NT2/D1 (cell line): ENCODE data around the gene CRAT.

Experiments
- DNase-seq: peaks from one replicate; pipeline ENCODE4 v3.0.0-alpha.2; 2011; ENCODE audit warnings: low read depth, low spot score
- H3K27me3 ChIP-seq: 2 replicates; pipeline ENCODE4 v1.6.0; 2011; ENCODE audit warnings: mild to moderate bottlenecking; ENCODE audit not compliant: insufficient read length, insufficient read depth
- H3K36me3 ChIP-seq: 2 replicates; pipeline ENCODE4 v1.6.1; 2011; ENCODE audit warnings: mild to moderate bottlenecking, low read length, mixed read lengths; ENCODE audit not compliant: insufficient read depth, insufficient read length
- H3K4me1 ChIP-seq: 2 replicates; pipeline ENCODE4 v1.5.1; 2011; ENCODE audit not compliant: insufficient read depth, insufficient read length
- H3K4me3 ChIP-seq: 2 replicates; pipeline ENCODE4 v1.5.1; 2011; ENCODE audit warnings: low read depth; ENCODE audit not compliant: insufficient read length
- H3K9ac ChIP-seq: 2 replicates; pipeline ENCODE4 v1.6.0; 2011; ENCODE audit warnings: low read depth; ENCODE audit not compliant: insufficient read length
- H3K9me3 ChIP-seq: 2 replicates; pipeline ENCODE4 v1.5.1; 2011; ENCODE audit warnings: mild to moderate bottlenecking, low read length; ENCODE audit not compliant: insufficient read depth
- SUZ12 ChIP-seq: IDR thresholded peaks from 2 replicates; pipeline ENCODE4 v1.6.1; 2011; ENCODE audit not compliant: insufficient read length, insufficient read depth; ENCODE audit errors: extremely low read depth
- YY1 ChIP-seq: IDR thresholded peaks from 2 replicates; pipeline ENCODE4 v1.6.1; 2011; ENCODE audit not compliant: insufficient read length, insufficient read depth
- ZNF274 ChIP-seq: IDR thresholded peaks from 2 replicates; pipeline ENCODE4 v1.6.1; 2011; ENCODE audit warnings: mild to moderate bottlenecking, low read depth, low read length

CRAT gene

DNA sequence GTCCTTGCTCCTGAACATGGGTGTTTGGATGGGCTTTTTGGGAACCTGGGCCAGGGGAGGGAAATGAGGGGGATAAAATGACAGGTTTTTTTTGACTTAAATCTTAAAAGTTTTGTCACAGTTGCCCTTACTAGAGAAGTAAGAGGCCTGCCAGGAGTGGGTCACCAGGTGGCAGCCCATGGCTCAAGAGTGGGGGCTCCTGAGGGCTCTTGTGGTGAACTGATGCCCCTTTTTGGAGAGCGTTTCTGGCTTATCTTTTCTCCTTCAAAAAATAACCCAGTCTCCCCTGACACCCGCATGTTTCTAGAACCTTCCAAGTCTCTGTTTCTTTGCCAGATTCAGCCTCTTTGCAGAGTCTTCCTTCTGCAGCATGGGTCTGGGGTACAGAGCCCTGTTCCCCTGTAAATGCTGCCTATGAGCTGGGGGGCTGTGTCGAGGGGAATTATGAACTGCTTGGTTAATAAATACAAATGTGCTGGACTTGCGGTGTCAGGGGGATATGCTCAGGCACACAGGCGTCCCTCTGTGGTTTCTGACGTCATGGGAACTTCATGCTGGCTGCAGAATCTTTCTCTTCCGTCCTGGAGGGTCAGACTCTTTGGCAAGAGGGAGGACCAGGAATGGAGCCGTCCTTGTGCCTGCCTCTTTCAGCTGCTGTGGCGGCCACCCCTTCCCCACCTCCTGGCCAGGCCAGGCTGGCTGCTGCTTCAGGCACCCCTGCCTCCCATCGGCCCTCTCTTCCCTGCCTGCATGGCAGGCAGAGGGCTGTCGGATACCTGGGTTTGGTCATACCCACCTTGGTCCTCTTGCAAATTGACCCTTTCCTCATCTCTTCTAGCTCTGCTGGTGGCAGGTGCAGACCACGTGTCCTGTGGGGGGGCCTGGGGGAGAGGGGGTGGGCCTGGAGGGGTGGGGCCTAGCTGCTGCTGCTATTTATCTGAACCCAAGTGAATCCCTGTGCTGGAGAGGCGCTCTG is 30.8 kb upstream of the CRAT start:
- no peak for DNase-seq
- peak overlapping the region; percentile 24 for H3K4me3 ChIP-seq
- no peaks in the 10 kb centered on the region for H3K9me3 ChIP-seq
- peak overlapping the region; percentile 99 for H3K9ac ChIP-seq
- H3K4me1 ChIP-seq: peaks cover 41% of the 10 kb centered on the region
- H3K27me3 ChIP-seq: no peaks in the 10 kb centered on the region
- TF ChIP-seq SUZ12 (no peak), YY1 (no peak), ZNF274 (no peak)
- peaks cover 59% of the 10 kb centered on the region for H3K36me3 ChIP-seq

DNA sequence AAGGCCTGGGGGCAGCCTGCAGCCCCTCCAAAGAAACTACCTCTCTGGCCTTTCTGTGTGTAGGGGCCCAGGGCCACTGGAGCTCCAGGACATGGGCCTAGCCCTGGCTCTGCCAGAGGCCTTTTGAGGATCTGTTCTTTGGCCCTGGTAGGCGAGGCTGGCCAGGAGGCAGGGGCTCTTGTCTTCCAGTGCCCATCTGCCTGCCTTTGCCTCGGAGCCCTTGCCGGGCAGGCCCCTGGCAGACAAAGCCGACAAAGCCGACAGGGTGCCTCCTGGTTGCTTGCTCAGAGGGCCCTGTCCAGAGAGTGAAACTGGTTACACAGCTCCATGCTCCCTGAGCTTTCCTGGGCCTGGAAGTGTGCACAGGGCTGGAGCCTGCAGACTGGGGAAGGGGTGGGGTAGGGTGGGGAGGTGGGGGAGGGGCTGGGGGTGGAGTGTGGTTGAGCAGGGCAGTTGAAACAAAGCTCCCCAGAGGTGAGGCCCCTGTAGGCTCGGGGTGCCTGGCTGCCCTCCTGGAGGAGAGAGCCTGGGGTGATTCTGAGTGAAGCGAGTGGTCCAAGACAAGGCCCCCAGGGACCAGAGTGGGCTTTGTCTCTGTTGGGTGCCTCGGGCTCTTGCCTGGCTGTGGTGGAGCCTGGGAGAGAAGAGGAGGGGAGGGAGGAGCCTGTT is 29.9 kb upstream of the CRAT start:
- no peak for TF ChIP-seq SUZ12
- no peak for TF ChIP-seq YY1
- no peak for TF ChIP-seq ZNF274
- no peak for DNase-seq

DNA sequence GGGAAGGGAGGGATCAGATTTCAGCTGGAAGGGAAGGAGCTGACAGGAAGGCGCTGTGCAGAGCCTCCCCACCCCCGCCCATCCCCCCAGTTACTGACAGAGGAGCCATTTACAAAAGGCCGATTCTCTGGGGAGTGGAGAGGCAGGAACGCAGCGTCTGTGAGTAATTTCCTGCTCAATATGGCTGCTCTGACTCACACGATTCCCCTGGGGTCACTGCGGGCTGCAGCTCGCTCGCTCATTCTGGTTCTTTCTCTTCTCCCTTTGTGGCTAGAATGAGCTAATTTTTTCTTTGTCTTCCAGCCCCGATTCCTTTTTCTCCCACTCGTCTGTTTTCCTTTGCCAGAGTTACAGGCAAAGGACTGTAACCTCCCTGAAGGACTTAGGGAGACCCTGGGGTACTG is 29.4 kb upstream of the CRAT start:
- Histone ChIP-seq H3K4me1 (peaks cover 32% of the 10 kb centered on the region), H3K27me3 (no peaks in the 10 kb centered on the region), H3K36me3 (peaks cover 66% of the 10 kb centered on the region), H3K9me3 (no peaks in the 10 kb centered on the region), H3K9ac (peak overlapping the region; percentile 99), H3K4me3 (peak overlapping the region; percentile 69)
- DNase-seq: peak; percentile 98
- TF ChIP-seq ZNF274 (no peak), SUZ12 (no peak), YY1 (peak; percentile 82)

More for the DNA sequence above, 29.9 kb upstream of the CRAT start:
- Histone ChIP-seq H3K9ac (peak overlapping the region; percentile 99), H3K27me3 (no peaks in the 10 kb centered on the region), H3K36me3 (peaks cover 64% of the 10 kb centered on the region), H3K4me1 (peaks cover 36% of the 10 kb centered on the region), H3K9me3 (no peaks in the 10 kb centered on the region), H3K4me3 (peak overlapping the region; percentile 69)

DNA sequence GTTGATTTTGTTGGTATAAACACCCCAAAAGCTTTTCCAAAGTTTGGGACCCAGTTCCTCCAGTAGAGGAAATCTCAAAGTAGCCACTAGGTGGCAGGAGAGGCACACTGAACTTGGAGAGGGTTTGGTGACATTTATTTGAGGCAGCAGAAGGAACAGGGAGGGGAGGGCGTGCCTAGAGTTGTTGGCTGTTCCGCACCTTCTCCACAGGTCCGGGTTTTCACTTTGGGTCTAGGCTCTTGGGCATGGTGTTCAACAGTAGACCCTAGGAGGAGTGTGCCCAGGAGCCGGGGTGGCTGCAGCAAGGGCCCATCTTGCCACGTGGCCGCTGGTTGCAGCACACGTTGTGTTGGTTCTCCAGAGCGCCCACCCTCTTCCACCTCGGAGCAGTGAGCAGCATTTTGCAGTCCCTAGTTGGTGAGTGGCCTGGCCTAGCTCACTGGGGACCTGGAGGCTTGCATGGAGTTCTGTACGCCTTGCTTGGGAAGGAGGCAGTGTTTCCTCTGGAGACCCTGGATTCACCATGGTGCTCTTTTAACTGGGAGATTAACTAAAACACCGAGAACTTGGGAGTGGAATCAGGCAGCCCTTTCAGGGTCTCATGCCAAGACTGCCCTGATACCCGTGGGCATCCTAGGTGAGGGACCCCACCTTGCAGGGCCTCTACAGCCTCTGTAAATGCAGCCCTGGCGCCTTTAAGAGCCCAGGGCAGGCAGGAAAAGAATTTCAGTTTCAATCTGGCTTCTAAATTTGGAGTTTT is 28.8 kb upstream of the CRAT start:
- Histone ChIP-seq H3K4me1 (peaks cover 32% of the 10 kb centered on the region), H3K9ac (peak overlapping the region; percentile 88), H3K4me3 (peak overlapping the region; percentile 27), H3K9me3 (no peaks in the 10 kb centered on the region), H3K27me3 (no peaks in the 10 kb centered on the region), H3K36me3 (peaks cover 72% of the 10 kb centered on the region)
- peak; percentile 77 for DNase-seq
- TF ChIP-seq YY1 (no peak), SUZ12 (no peak)

DNA sequence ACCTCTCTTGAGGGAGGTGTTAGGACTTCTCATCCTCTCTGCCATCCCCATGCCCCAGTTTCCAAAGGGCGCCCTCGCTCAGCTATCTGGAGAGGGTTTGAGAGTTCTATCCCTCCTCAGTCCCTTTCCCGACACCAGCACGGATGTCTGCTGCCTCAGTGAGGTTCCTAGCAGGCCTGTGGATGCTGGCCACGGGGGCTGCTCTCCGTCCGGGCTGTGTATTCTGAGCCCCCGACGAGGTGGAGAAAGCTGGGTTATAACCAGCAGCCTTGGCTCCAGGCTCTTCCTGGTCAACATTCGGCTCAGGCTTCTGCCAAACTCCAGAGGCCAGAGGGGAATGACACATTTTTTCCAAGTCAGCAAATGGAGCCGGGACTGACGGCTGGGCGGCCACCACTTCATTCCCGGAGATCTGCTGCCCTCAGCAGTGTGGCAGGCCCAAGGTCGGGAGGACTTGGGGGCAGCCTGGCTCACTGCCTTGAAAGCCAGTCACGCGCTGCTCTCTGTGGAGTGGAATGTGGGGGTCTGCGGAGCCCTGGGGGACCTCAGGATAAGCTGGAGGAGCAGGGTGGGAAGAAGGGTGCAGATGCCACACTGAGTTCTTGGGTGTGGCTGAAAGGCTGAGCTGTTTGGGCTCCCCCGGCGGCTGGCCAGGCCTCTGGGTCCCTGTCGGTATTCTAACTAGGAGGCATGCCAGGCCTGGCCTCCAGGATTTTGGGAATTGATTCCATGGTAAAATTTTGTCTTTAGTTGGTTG is 28.1 kb upstream of the CRAT start:
- peaks cover 26% of the 10 kb centered on the region for H3K4me1 ChIP-seq
- DNase-seq: no peak
- H3K4me3 ChIP-seq: no peak overlapping the region
- H3K36me3 ChIP-seq: peaks cover 69% of the 10 kb centered on the region
- H3K27me3 ChIP-seq: no peaks in the 10 kb centered on the region
- H3K9ac ChIP-seq: peak overlapping the region; percentile 51
- TF ChIP-seq YY1: no peak
- TF ChIP-seq ZNF274: no peak
- TF ChIP-seq SUZ12: no peak
- no peaks in the 10 kb centered on the region for H3K9me3 ChIP-seq

DNA sequence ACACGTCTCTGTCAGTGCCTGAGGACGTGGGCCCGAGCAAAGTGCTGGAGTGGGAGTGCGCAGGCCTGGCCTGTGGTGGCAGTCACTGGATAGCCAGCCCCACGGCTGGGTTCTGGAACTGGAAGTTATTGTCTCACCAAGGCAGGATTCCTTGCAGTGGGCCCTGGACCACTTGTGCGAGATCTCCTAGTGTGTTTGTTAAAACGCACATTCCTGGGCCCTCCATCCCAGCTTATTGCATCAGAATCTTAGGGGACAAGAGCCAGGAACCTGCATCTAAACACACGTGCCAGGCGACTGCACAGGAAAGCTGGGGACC is 27.5 kb upstream of the CRAT start:
- Histone ChIP-seq H3K9ac (peak overlapping the region; percentile 51), H3K4me3 (no peak overlapping the region), H3K9me3 (no peaks in the 10 kb centered on the region), H3K4me1 (peaks cover 22% of the 10 kb centered on the region), H3K36me3 (peaks cover 69% of the 10 kb centered on the region), H3K27me3 (no peaks in the 10 kb centered on the region)
- no peak for TF ChIP-seq SUZ12
- TF ChIP-seq YY1: no peak
- TF ChIP-seq ZNF274: no peak
- no peak for DNase-seq
